DMS 273 treated with DMSO at 0.1 percent for 48 hours (cell line): ENCODE measurements around the gene ATG13.
A peak's percentile ranks its signal among the peaks of the same experiment; 100 is the strongest.
"Not testable (repeated sequence)": the region's sequence is repeated elsewhere in the genome, so short reads cannot be mapped to it uniquely, and the experiment has no call there.

ENCODE experiments used
- DNase-seq: peaks from one replicate; lab custom pipeline; 2025; lab: John Stamatoyannopoulos, UW

The ATG13 gene

GRCh38 chr11:46697723-46698122 lies 80.4 kb downstream of the ATG13 start:
- DNase-seq, result no peak

GRCh38 chr11:46698597-46698996 lies 81.2 kb downstream of the ATG13 start:
- DNase-seq, result no peak

GRCh38 chr11:46700241-46701077 lies 83.1 kb downstream of the ATG13 start, which contains the start of the genes ARHGAP1 and ZNF408:
Gene ARHGAP1, minus strand, starts transcription at chr11:46700619. Its CDS starts 4,512 bp downstream, at chr11:46696107.
Gene ZNF408, plus strand, starts transcription at chr11:46701031. Its CDS starts 17 bp downstream, at chr11:46701048.
- DNase-seq, result peak; percentile 91

GRCh38 chr11:46701078-46701654 lies 83.8 kb downstream of the ATG13 start:
- DNase-seq, result no peak

- no peak for DNase-seq
These were observed 87.8 kb downstream of the ATG13 start for GRCh38 chr11:46705070-46705688.

- no peak for DNase-seq
These were observed 89.5 kb downstream of the ATG13 start for GRCh38 chr11:46706886-46707285.

- DNase-seq, result not testable (repeated sequence)
These were observed 92.0 kb downstream of the ATG13 start for GRCh38 chr11:46709351-46709750.

- DNase-seq, result no peak
These were observed 93.5 kb downstream of the ATG13 start for GRCh38 chr11:46710821-46711269.

GRCh38 chr11:46711303-46711702 lies 94.0 kb downstream of the ATG13 start:
- no peak for DNase-seq

- no peak for DNase-seq
These were observed 95.7 kb downstream of the ATG13 start for GRCh38 chr11:46712874-46713576.

GRCh38 chr11:46717825-46718154 lies 100.4 kb downstream of the ATG13 start:
- not testable (repeated sequence) for DNase-seq

- no peak for DNase-seq
These were observed 101.0 kb downstream of the ATG13 start for GRCh38 chr11:46718155-46719019.

GRCh38 chr11:46719048-46719542 lies 101.7 kb downstream of the ATG13 start, which contains the start of gene F2:
Gene F2, plus strand, starts transcription at chr11:46719213. Its CDS starts 23 bp downstream, at chr11:46719236.
- no peak for DNase-seq

GRCh38 chr11:46719543-46720218 lies 102.3 kb downstream of the ATG13 start:
- DNase-seq, result no peak

- no peak for DNase-seq
These were observed 103.9 kb downstream of the ATG13 start for GRCh38 chr11:46721286-46721685.

- DNase-seq, result no peak
These were observed 105.4 kb downstream of the ATG13 start for GRCh38 chr11:46722566-46723358.

- no peak for DNase-seq
These were observed 106.0 kb downstream of the ATG13 start for GRCh38 chr11:46723359-46723680.

- no peak for DNase-seq
These were observed 106.7 kb downstream of the ATG13 start for GRCh38 chr11:46724088-46724487.
